Activated CD4-positive, alpha-beta T cell treated with anti-CD3 and anti-CD28 coated beads for 24 hours (primary cell): Measurements from ENCODE around the gene STARD9.
"Not testable (repeated sequence)": the region's sequence is repeated elsewhere in the genome, so short reads cannot be mapped to it uniquely, and the experiment has no call there.

Source experiments
- DNase-seq, 2 donors: peaks; one replicate each; pipeline ENCODE4 v3.0.0-alpha.2; 2020; ENCODE audit warnings: low read depth in 2 of 2

Gene STARD9

DNA sequence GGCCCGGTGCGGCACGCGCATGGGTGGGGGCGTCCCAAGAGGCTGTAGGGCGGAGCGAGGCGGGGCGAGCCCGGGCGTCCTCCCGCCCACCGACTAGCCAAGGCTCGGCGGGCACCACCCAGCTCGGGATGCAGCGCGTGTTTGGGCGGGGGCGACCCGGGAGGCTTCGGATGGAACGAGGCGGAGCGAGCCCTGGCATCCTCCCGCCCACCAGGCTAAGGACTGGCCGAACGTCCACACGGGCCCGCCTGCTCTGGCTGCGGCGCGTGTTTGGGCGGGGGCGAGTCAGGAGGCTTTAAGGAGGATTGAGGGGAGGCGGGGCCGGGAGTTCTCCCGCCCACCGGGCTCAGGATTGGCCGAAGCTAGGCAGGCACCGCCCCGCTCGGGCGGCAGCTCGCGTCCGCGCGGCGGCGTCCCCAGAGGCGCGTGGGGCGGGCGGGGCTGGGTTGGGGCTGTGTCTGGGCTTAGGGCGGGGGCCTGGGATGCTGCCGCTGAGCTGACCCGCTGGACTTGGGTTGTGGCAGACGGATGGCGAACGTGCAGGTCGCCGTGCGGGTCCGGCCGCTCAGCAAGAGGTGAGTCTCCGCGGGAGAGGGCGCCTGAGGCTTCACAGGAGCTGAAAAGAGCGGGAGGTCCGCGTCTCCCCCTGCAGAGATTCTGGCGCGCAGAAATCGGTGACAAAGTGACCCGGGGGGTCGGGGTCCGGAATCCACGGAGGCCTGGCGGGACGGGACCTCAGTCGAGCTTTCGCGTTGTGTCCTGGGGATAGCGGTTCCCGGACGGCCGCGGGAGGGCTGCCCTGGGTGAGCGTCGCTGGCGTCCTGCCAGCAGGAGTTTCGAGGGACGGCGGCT lies at the start of gene STARD9:
Gene STARD9, plus strand, starts transcription at position 419 of the 852 bp plus-strand sequence. Its CDS starts 110 bp downstream, at position 529.
- DNase-seq = peak; percentile 91 to 92

DNA sequence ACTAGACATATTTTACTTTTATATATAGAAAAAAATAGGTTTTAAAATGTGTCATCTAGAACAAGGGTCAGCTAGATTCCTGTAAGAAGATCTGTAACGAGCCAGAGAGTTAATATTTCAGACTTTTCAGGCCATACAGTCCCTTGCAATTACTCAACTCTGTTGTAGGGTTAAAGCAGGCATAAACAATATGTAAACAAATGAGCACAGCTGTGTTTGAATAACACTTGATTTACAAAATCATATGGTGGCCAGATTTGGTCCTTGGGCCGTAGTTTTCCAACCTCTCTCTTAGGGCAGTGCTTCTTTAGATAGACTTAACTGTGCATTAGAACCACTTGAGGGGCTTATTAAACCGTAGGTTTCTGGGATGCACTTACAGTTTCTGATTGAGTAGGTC lies 46.4 kb upstream of the STARD9 start:
- DNase-seq = no peak

DNA sequence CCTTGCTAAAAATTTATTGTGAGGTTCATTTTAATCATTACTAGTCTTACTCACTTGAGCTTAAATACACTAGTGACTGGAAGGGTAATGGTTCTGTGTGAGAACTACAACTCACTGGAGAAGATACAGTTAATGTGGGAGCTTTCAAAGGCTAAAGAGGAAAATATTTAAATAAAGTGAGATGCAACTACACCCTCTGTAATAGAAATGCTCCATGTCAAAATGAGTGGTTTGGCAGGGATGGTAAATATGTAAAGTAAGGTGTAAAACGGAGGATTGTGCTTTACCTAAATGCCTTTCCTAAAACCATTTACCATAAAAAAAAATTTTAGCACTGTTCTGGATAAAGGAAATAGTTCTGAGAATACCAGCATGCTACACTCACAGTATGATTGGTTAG lies 42.2 kb upstream of the STARD9 start:
- DNase-seq = no peak

DNA sequence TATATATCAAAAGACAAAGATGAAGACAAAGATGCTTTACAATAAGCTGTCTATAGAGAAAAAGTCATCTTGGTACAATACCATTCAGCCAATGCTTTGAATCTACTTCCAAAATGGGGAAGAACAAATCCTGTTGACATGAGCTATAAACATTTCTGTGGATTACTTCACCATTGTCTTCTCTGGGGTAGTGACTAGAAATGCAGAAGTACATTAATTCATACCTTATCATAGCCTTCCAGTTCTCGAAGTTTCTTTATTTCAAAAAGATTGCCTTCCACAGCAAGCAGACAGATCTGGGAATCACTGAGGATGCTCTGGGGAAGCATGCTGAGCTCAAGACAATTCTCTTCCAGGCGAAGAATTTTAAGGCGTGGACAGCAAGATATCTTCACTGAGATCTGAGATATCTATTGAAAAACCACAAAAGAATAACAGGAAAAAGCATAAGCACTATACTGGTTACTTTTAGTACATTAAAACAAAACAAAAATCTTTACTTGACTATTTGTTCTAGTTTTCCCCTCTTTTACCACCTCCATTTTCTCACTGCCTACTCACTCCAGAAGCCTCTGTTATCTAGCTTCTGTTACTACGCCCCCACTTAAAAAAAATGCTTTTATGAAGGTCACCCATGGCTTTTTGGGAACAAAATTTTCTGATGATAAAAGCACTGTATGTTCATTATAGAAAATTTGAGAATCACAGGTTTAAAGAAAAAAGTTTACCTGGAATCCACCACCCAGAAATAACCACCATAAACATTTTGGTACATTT lies 30.4 kb upstream of the STARD9 start:
- DNase-seq = no peak

DNA sequence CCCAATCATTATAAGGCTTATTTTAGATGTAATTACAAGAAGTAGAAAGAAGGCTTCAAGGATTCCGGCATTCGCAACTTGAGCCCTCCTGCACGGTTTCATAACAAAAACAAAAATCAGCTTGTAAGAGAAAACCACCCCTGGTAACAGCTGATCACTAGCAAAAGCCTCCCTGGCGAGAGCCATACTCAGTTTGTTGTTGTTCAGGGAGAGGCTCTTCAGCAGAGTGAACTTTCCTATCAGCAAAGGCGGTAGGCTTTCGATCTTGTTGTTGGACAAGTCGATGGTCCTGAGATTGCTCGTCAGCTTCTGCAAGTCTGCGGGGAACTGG lies 27.5 kb upstream of the STARD9 start:
- DNase-seq = no peak

DNA sequence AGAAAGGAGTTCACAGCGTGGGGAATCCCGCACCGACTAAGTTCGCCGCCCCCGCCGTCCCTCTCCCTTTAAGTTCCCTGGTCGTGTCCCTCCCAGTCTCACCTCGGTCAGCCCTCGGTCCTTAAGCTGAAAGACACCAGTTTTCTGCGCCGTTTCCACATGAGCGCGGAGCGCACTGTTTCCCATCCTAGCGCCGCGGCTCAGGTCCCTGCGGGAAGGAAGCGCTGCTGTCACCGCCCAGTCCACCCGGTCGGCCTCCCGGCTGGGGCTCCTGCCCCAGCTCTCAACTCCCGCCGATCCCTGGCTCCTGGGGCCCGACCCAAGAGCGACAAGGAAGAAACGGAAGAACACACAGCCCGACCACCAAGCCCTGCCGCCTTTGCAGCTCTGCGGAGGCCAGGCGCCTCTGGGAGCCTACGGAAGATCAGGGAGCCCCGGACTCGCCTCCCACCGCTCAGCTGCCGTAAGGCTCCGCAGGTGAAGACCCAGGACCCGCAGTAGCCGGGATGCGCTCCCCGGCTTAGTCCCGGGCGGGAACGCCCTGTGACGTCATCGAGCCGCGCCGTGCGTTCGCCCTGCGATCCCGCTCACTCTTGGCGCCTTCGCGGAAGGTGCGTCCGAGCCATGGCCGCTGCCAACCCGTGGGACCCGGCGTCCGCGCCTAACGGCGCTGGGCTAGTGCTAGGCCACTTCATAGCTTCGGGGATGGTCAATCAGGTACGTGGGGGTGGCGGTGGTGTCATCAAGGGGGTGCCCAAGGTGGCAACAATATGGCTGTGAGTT lies 27.0 kb upstream of the STARD9 start, which contains the start of the genes HAUS2 and LRRC57:
Gene HAUS2, plus strand, starts transcription at position 590 of the 783 bp plus-strand sequence. Its CDS starts 35 bp downstream, at position 625.
Gene LRRC57, minus strand, starts transcription at position 545 of the 783 bp plus-strand sequence. Its CDS starts 359 bp downstream, at position 186.
- DNase-seq = peak; percentile 73 to 87

DNA sequence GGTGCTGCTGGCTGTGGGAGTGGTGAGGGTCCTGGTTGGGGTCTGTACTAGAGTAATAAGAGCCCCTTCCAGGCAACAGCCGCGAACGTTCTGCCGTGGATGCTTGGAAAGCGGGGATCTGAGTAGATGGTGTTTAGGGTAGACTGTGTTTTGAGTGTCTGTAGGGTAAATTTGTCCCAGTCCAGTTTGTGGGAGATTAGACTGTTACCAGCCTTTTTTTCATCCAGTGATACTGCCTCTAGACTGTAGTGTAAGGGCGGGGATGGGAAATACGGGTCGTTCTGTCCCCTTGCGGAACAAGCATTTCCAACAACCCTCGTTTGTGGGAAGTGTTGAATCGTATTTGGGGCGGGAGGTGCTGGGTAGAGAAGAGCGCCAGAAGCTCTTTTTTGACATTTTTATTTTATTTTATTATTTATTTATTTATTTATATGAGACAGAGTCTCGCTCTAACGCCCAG lies 26.3 kb upstream of the STARD9 start:
- no peak for DNase-seq

DNA sequence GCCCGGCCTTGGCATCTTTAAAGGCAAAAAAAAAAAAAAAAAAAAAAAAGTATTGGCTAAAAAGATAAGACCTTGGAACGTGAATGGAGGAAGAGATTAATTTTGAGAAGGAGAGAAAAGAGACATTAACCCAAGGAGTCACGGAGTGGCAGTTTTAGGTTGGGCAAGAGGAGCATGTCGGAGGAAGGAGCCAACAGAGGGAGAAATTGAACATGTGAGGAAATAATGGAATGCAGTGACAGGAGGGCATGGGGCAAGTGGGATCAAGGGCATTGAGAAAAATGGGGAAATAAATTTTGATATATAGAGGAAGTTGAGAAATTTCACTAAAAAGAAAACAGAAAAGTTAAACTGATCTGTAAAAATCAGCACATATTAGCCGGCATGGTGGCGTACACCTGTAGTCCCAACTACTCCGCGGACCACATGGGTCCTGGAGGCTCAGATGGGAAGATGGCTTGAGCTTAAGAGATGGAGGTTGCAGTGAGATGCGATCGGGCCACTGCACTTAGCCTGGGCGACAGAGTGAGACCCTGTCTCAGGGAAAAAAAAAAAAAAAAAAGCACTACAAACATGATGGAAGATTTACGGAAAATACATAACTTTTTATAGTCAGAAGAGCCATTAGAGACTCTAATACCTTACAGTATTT lies 25.5 kb upstream of the STARD9 start:
- DNase-seq = no peak

DNA sequence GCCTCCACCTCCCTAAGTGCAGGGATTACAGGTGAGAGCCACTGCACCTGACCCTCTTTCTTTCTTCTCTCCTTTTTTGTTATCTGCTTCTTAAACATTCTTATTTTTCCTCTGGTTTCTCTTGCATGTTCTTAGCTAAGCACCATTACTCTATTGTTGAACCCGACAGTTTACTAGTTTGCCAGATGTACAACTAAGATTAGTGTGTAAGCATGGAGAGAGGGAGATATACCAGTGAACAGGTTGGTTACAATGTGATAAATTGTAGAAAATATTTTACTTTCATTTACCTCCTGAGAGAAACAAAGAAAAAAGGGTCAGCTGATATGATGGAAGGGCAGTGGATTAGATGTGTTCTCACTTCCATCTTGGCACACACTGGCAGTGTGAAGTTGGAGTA lies 21.9 kb upstream of the STARD9 start:
- DNase-seq = no peak

DNA sequence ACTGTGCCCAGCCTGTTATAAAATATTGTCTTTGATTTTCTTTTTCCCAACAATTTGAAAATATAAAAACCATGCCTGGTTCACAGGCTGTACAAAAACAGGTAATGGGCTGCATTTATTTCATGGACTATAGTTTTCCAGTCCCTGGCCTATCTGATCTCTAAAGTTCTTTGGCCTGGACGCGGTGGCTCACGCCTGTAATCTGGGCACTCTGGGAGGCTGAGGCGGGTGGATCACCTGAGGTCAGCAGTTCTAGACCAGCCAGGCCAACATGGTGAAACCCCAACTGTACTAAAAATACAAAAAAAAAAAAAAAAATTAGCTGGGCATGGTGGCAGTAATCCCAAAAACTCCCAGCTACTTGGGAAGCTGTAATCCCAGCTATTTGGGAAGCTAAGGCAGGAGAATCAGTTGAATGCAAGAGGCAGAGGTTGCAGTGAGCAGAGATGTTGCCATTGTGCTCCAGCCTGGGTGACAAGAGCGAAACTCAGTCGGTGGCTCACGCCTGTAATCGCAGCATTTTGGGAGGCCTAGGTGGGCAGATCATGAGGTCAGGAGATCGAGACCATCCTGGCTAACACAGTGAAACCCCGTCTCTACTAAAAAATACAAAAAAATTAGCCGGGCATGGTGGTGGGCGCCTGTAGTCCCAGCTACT lies 18.7 kb upstream of the STARD9 start:
- DNase-seq = not testable (repeated sequence)

DNA sequence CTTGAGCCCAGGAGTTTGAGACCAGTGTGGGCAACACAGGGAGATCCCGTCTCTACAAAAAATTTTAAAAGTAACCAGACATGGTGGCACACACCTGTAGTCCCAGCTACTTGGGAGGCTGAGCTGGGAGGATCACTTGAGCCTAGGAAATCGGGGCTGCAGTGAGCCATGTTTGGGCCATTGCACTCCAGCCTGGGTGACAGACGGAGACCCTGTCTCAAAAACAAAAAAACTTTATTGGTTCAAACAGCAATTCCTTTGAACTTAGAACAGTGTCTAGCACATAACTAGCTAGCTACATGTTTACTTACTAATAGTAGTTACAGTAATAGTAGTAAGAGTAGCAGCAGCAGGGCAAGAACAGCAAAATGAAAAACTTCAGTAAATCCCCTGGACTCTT lies 16.7 kb upstream of the STARD9 start:
- no peak for DNase-seq

DNA sequence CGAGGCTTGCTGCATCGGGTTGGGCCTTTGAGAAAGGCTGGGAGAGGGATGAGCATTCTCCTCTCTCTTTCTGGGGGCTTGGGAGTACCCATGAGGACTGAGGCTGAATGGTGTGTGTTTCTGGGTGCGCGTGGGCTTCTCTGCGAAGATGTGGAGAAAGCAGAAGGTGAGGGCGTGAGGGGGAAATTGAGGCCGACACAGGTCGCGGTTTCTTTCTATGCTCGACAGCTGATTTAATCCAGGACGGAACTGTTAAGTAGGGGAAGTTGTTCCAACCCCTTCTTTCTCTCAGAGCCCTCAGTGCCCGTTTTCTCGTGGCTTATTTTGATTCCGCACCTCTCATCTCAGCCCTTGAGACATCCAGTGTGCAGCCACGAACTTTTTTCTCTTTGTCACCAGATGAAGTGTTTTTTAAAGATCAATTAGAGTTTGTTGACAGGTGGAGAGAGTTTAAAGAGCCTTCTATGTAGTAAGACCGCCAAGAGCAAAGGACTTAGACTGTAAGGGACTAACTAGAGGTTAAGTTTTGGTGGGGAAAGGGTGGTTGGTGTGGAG lies 711 bp downstream of the STARD9 start:
- no peak for DNase-seq

DNA sequence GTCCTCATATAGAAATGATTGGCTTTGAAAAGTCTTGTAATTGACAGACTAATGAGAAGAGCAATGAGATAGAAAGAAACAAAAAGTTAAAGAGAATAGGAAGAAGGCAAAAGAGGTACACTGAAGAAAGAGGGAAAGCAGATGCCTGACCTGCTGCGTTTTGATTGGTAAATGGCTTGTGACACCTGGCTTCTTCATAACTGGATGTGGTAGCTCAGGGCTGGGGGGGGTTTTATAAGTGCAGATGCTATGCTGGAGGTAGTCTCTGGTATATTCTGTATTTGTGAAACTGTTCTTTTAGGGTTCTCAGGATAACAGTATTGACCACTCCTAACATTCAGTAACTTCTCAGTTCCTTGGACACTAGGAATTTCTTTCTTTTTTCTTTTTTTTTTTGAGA lies 1.4 kb downstream of the STARD9 start:
- DNase-seq = no peak

DNA sequence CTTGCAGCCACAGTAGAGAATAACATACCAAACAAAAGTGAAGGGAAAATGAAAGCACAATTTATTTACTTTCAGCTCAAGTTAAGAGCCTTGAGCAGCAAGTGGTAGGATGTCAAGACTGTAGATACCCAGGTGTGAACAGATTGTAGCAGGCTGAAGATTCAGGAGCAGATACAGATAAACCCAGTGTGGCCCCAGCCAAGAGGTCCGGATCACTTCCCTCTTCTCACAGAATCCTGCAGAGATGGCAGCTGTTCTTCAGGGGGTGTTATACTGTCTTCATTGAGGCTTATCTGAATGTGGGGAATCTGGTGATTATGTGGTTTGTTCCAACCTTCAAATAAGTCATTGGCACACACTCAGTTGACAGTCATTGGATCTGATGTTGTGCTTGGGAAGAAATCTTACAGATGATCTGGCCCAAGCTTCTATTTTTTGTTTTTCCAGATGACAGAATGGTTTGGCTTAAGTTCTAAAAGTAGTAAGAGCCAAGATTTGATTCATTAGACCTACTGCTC lies 2.2 kb downstream of the STARD9 start:
- DNase-seq = no peak

DNA sequence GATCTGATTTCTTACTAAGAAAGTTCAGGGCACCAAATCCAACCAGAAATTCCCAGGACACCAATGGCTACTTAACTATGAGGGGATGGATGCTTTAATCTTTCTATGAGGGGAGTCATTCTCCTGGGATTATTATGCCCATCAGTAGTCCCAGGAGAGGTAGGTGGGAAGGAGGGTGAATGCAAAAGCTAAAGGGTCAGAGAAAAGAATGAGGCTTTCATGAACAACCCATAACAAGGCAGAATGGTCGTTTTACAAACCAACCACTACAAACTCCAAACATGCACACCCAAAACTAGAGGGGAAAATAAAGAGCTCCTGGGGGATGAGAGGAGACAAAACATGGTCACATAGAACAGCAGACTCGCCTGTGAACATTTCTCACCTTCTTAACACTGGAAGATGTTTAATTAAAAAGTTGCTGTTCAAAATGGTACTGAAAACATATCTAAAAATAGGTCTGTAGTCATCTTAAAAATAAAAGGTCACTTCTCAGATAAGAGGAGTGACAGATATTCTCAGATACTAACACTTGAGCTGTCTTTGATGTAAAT lies 3.7 kb downstream of the STARD9 start:
- no peak for DNase-seq

DNA sequence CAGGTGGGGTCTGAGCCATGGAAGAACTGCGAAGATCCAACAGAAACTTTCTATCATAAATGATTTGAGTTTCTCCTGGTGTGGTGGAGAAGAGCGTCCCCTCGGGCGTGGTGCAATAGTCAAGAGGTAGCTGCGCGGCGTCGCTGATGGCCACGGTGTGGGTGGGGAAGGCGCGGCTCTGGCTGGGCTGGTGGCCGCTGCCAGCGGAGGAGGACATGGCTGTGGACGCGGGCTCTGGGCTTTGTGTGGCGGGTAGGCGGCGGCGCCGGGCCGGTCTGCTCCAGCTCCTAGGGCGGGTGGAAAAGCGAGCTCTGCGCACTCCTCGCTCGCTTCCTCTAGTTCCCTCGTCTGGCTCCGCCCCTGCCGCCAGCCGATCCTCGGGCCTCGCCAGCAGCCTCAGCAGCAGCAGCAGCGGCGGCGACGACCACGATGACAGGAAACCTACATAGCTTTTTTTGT lies 5.9 kb downstream of the STARD9 start:
- DNase-seq = peak; percentile 61 to 64

DNA sequence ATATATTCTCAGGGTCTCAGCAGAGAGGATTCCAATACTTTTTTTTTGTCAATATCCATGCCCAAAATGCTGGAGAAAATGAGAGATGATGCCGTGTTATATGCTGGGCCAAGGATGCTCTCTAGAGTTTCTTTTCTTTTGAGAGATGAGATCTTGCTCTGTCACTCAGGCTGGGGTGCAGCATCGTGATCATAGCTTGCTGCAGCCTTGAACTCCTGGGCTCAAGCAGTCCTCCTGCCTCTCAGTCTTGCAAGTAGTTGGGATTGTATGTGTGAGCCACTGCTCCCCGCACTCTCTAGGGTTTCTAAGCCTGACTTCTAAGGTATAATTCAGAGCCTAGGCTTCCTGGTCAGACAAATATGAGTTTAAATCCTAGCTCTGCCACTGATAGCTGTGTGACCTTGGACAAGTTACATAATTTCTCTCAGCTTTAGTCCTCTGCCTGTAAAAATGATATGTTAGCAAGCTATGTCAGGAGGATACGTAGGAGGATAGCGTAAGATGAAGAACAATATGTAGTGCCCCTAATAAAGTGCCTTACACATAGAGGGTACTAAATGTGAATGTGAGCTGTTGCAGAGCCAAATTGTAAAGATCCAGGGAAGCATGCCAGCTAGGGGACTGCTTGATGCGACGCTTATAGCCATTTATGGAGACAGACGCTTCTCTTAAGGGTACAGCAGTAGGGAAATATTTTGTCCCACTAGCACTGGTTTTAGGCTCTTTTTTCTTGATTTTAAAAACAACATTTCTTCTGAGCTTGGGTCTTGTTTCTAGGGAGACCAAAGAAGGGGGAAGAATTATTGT lies 7.4 kb downstream of the STARD9 start:
- DNase-seq = no peak

DNA sequence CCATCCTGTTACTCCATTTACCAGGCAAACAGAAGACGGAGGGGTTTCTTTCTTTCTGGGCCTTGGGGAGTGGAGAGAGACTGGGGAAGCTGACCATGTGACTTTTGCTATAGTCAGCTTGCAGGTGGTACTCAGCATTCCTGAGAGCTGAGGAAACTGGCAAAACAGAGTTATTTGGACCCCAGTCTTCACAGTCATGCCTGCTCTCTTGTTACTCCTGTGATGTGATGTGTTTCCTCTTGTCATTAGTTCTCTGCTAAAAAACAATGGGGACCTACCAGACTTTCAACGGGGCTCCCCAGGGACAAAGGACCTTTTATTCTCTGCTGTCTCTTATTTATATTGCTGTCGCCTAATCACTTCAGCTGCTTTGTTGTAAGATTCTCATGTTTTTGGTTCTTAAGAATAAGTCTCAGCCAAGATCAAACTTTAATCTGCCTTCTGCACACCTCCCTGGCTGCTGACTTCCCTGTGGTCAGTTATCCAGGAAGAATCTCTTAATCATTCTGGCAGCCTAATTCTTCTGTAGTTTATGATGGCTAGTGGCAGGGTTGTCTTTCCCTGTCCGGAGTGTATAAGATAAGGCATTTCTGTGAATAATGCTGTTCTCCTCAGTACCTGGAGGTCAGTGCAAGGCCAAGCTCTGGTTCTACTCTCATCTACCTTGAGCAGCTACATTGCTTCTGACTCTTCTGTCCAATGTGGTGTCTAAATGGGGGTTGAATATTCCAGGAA lies 8.8 kb downstream of the STARD9 start:
- DNase-seq = no peak
